Daoy (cell line): ENCODE results near the gene PHOX2A. TPM values are rescaled to one million over a fixed set of nuclear protein-coding genes. Genes with fewer than 3 reads are reported as not detected.

Experiments used
- total RNA-seq: library from RNA; depleted of rRNA; stranded (reverse); fragments of >200 nt; shearing (Covaris generic); gene quantifications from 2 replicates; pipeline ENCODE4 v1.2.3, GENCODE V29; 2014; rRNA removed

PHOX2A gene
- total RNA-seq, 1 experiment from 2014 or later = not detected

Other genes with a start within 250 kb of the PHOX2A start
- 3.4 and 4.9 TPM in 2 replicates for gene IL18BP, start 245.3 kb downstream of the PHOX2A start, total RNA-seq
- gene NUMA1, start 163.6 kb downstream of the PHOX2A start, total RNA-seq = 74.2 and 76.7 TPM in 2 replicates
- 3.3 and 6.4 TPM in 2 replicates for gene LRRC51, start 163.3 kb downstream of the PHOX2A start, total RNA-seq
- gene LAMTOR1, start 140.9 kb downstream of the PHOX2A start, total RNA-seq = 86.8 and 90.6 TPM in 2 replicates
- gene TOMT, start 138.3 kb downstream of the PHOX2A start, total RNA-seq = not detected in 2 replicates
- gene ANAPC15, start 131.5 kb downstream of the PHOX2A start, total RNA-seq = 38.8 and 56.7 TPM in 2 replicates
- gene FOLR3, start 108.5 kb downstream of the PHOX2A start, total RNA-seq = not detected in 2 replicates
- gene FOLR1, start 52.0 kb downstream of the PHOX2A start, total RNA-seq = not detected in 2 replicates
- not detected in 2 replicates for gene FOLR2, start 27.4 kb downstream of the PHOX2A start, total RNA-seq
- 27.4 and 57.3 TPM in 2 replicates for gene INPPL1, start 19.4 kb downstream of the PHOX2A start, total RNA-seq
- 29.5 and 39.7 TPM in 2 replicates for gene CLPB, start 190.4 kb upstream of the PHOX2A start, total RNA-seq